ENCODE measurements around the gene ASIC2.

Gene ASIC2

GRCh38 chr17:33225509-33225908 lies 67.6 kb downstream of the ASIC2 start:
- no peak for TF ChIP-seq POU6F1 (CRISPR knock-in tag; IDR thresholded peaks at IDR 0.05; ENCODE audit: borderline replicate concordance, low read depth)
- no peak for TF ChIP-seq BACH2 (CRISPR knock-in tag; IDR thresholded peaks at IDR 0.05; ENCODE audit: borderline replicate concordance)
- TF ChIP-seq, protein P1, sequence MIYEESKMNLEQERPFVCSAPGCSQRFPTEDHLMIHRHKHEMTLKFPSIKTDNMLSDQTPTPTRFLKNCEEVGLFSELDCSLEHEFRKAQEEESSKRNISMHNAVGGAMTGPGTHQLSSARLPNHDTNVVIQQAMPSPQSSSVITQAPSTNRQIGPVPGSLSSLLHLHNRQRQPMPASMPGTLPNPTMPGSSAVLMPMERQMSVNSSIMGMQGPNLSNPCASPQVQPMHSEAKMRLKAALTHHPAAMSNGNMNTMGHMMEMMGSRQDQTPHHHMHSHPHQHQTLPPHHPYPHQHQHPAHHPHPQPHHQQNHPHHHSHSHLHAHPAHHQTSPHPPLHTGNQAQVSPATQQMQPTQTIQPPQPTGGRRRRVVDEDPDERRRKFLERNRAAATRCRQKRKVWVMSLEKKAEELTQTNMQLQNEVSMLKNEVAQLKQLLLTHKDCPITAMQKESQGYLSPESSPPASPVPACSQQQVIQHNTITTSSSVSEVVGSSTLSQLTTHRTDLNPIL (CRISPR knock-in tag; IDR thresholded peaks at IDR 0.05; ENCODE audit: low read depth), result no peak
- no peak for TF ChIP-seq ZNF565 (CRISPR knock-in tag; conservative IDR thresholded peaks at IDR 0.05; ENCODE audit: low read depth)
- no peak for TF ChIP-seq ZFP3 (CRISPR knock-in tag; IDR thresholded peaks at IDR 0.05)
- no peak for TF ChIP-seq GLIS3 (CRISPR knock-in tag; IDR thresholded peaks at IDR 0.05)
- no peak for TF ChIP-seq ARNTL (CRISPR knock-in tag; IDR thresholded peaks at IDR 0.05; ENCODE audit: borderline replicate concordance, low read depth)
- no peak for TF ChIP-seq TCF4 (CRISPR knock-in tag; IDR thresholded peaks at IDR 0.05; ENCODE audit: borderline replicate concordance)
- TF ChIP-seq ISL1 (CRISPR knock-in tag; IDR thresholded peaks at IDR 0.05), result no peak
- TF ChIP-seq PATZ1 (CRISPR knock-in tag; IDR thresholded peaks at IDR 0.05; ENCODE audit: borderline replicate concordance), result no peak
- TF ChIP-seq OSR1 (CRISPR knock-in tag; IDR thresholded peaks at IDR 0.05), result no peak
- TF ChIP-seq ZNF70 (CRISPR knock-in tag; IDR thresholded peaks at IDR 0.05), result no peak
- no peak for TF ChIP-seq RARB (CRISPR knock-in tag; IDR thresholded peaks at IDR 0.05)
- TF ChIP-seq TSHZ2 (CRISPR knock-in tag; IDR thresholded peaks at IDR 0.05), result no peak
- no peak for TF ChIP-seq CSDC2 (CRISPR knock-in tag; IDR thresholded peaks at IDR 0.05)
- no peak for TF ChIP-seq ZNF8 (CRISPR knock-in tag; IDR thresholded peaks at IDR 0.05)
- no peak for ATAC-seq

DNA sequence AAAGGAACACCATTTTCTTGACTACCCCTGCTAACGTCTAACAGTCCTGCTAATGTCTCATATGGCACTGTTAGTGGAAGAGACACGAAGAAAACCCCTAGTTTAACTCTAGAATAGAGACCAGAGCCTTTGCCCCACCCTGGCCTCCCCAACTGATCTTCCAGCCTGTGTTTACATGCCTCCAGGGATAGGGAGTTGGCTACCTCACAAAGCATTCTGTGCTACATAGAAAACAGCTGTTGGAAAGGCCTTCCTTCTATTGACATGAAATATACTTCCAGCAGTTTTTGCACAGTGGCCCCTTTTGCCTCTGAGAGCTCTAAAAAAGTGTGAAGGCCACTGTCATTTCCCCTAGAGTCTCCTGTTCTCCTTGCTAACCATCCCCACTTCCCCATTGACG lies 73.1 kb downstream of the ASIC2 start:
- no peak for ATAC-seq
- TF ChIP-seq ZNF8 (CRISPR knock-in tag; IDR thresholded peaks at IDR 0.05) (no peak), TOX (CRISPR knock-in tag; IDR thresholded peaks at IDR 0.05; ENCODE audit: borderline replicate concordance) (no peak), RARB (CRISPR knock-in tag; IDR thresholded peaks at IDR 0.05) (no peak), ZFP3 (CRISPR knock-in tag; IDR thresholded peaks at IDR 0.05) (no peak), ESRRG (CRISPR knock-in tag; IDR thresholded peaks at IDR 0.05) (no peak), OSR1 (CRISPR knock-in tag; IDR thresholded peaks at IDR 0.05) (no peak), TCF4 (CRISPR knock-in tag; IDR thresholded peaks at IDR 0.05; ENCODE audit: borderline replicate concordance) (no peak), ZFP30 (CRISPR knock-in tag; IDR thresholded peaks at IDR 0.05) (no peak), CSRNP3 (CRISPR knock-in tag; IDR thresholded peaks at IDR 0.05) (no peak), BACH2 (CRISPR knock-in tag; IDR thresholded peaks at IDR 0.05; ENCODE audit: borderline replicate concordance) (no peak), ZNF565 (CRISPR knock-in tag; conservative IDR thresholded peaks at IDR 0.05; ENCODE audit: low read depth) (no peak), ARNTL (CRISPR knock-in tag; IDR thresholded peaks at IDR 0.05; ENCODE audit: borderline replicate concordance, low read depth) (no peak), CSDC2 (CRISPR knock-in tag; IDR thresholded peaks at IDR 0.05) (no peak), POU6F1 (CRISPR knock-in tag; IDR thresholded peaks at IDR 0.05; ENCODE audit: borderline replicate concordance, low read depth) (no peak), TSHZ2 (CRISPR knock-in tag; IDR thresholded peaks at IDR 0.05) (no peak), PPARA (CRISPR knock-in tag; IDR thresholded peaks at IDR 0.05; ENCODE audit: borderline replicate concordance) (no peak)

Measured in SK-N-SH treated with all-trans-retinoic acid at 6 μM for 48 hours (cell line).